ENCODE results near the gene KCNJ16. TPM values are rescaled to one million over a fixed set of nuclear protein-coding genes. Genes with fewer than 3 reads are reported as not detected.

KCNJ16 gene
- total and polyA plus RNA-seq, 4 donors, result 0.31 to 3.3 (median 0.67) TPM

GRCh38 chr17:70130289-70130688 lies 55.3 kb downstream of the KCNJ16 start:
- H3K36me3 ChIP-seq (ENCODE audit: control insufficient read depth in 4 of 4, insufficient read depth in 3 of 4, low read depth in 1 of 4, low read length in 3 of 4), result no peaks in the 10 kb centered on the region
- TF ChIP-seq GABPA (IDR thresholded peaks at IDR 0.05 in 1 of 2, conservative IDR thresholded peaks at IDR 0.05 in 1 of 2) (no peak), MAX (IDR thresholded peaks at IDR 0.05) (no peak), TAF1 (conservative IDR thresholded peaks at IDR 0.05) (no peak), RAD21 (IDR thresholded peaks at IDR 0.05) (no peak), ZBTB33 (IDR thresholded peaks at IDR 0.05) (no peak), HNF4A (conservative IDR thresholded peaks at IDR 0.05) (no peak), REST (IDR thresholded peaks at IDR 0.05) (no peak), JUND (IDR thresholded peaks at IDR 0.05) (no peak)
- WGBS, result 74% methylated on average over 3 of the region's 3 CpGs
- H3K9ac ChIP-seq (ENCODE audit: low read depth in 1 of 2, low read length in 2 of 2), result no peak overlapping the region
- peaks cover 0 to 5% (median 0%) of the 10 kb centered on the region in 4 donors for H3K9me3 ChIP-seq (ENCODE audit: control insufficient read depth in 4 of 4, low read length in 3 of 4)
- DNase-seq (ENCODE audit: low spot score), result no peak
- no peak overlapping the region for H3K4me3 ChIP-seq (ENCODE audit: low read depth in 1 of 3, low read length in 3 of 3)
- H3K27me3 ChIP-seq (ENCODE audit: control insufficient read depth in 4 of 4, insufficient read depth in 4 of 4, low read length in 3 of 4), result no peaks in the 10 kb centered on the region
- no peak overlapping the region for H3K27ac ChIP-seq (ENCODE audit: low read depth in 1 of 2, low read length in 2 of 2)
- H3K4me1 ChIP-seq (ENCODE audit: control insufficient read depth in 4 of 4, insufficient read depth in 4 of 4, low read length in 3 of 4), result no peaks in the 10 kb centered on the region

- peaks cover 0 to under 1% (median 0%) of the 10 kb centered on the region in 4 donors for H3K4me1 ChIP-seq (ENCODE audit: control insufficient read depth in 4 of 4, insufficient read depth in 4 of 4, low read length in 3 of 4)
- 94% methylated on average over 11 of the region's 11 CpGs for WGBS
- no peaks in the 10 kb centered on the region for H3K36me3 ChIP-seq (ENCODE audit: control insufficient read depth in 4 of 4, insufficient read depth in 3 of 4, low read depth in 1 of 4, low read length in 3 of 4)
- H3K4me3 ChIP-seq (ENCODE audit: low read depth in 1 of 3, low read length in 3 of 3), result no peak overlapping the region
- no peaks in the 10 kb centered on the region for H3K27me3 ChIP-seq (ENCODE audit: control insufficient read depth in 4 of 4, insufficient read depth in 4 of 4, low read length in 3 of 4)
- H3K9ac ChIP-seq (ENCODE audit: low read depth in 1 of 2, low read length in 2 of 2), result no peak overlapping the region
- no peak for TF ChIP-seq ZBTB33 (IDR thresholded peaks at IDR 0.05)
- TF ChIP-seq HNF4G (IDR thresholded peaks at IDR 0.05), result no peak
- no peak for TF ChIP-seq RXRA (IDR thresholded peaks at IDR 0.05)
- TF ChIP-seq REST (IDR thresholded peaks at IDR 0.05), result no peak
- TF ChIP-seq ATF3 (IDR thresholded peaks at IDR 0.05), result no peak
- no peak for TF ChIP-seq SP1 (IDR thresholded peaks at IDR 0.05)
- no peak for TF ChIP-seq JUND (IDR thresholded peaks at IDR 0.05)
- no peak for TF ChIP-seq YY1 (IDR thresholded peaks at IDR 0.05)
- no peak for TF ChIP-seq HNF4A (conservative IDR thresholded peaks at IDR 0.05)
- no peak for TF ChIP-seq CTCF (IDR thresholded peaks at IDR 0.05; ENCODE audit: low read depth, low read length, missing input control)
- TF ChIP-seq EGR1 (IDR thresholded peaks at IDR 0.05; ENCODE audit: low read depth in 2 of 2), result no peak
- no peak for TF ChIP-seq MAX (IDR thresholded peaks at IDR 0.05)
- no peak for TF ChIP-seq GABPA (IDR thresholded peaks at IDR 0.05 in 1 of 2, conservative IDR thresholded peaks at IDR 0.05 in 1 of 2)
- no peak for TF ChIP-seq RAD21 (IDR thresholded peaks at IDR 0.05)
- no peak for TF ChIP-seq TAF1 (conservative IDR thresholded peaks at IDR 0.05)
- TF ChIP-seq FOXA1 (IDR thresholded peaks at IDR 0.05), result no peak
- no peak for TF ChIP-seq NR2F2 (IDR thresholded peaks at IDR 0.05)
- no peak for TF ChIP-seq FOXA2 (IDR thresholded peaks at IDR 0.05)
- no peak overlapping the region for H3K27ac ChIP-seq (ENCODE audit: low read depth in 1 of 2, low read length in 2 of 2)
- peaks cover 0 to 5% (median 0%) of the 10 kb centered on the region in 4 donors for H3K9me3 ChIP-seq (ENCODE audit: control insufficient read depth in 4 of 4, low read length in 3 of 4)
- DNase-seq (ENCODE audit: low spot score), result no peak
Measured at GRCh38 chr17:70132505-70132904, 57.5 kb downstream of the KCNJ16 start.
